Panc1 (cell line): ENCODE data around the gene TCF15. TPM values are rescaled to one million over a fixed set of nuclear protein-coding genes. Genes with fewer than 3 reads are reported as not detected.

ENCODE experiments used
- ATAC-seq: fragments of 200-7000 bp; cut with Tn5 transposase; 2 replicates; pipeline ENCODE4 v1.9.1; 2020; ENCODE audit warnings: mild to moderate bottlenecking, moderate library complexity
- BruUV-seq: library from RNA; stranded (reverse); fragments of 400-500 nt; replicated peaks from 2 replicates; lab custom pipeline; 2021; lab: Mats Ljungman, UMichigan
- CTCF ChIA-PET: fragments of 300-600 bp; sonication (Branson Sonifier 250); formaldehyde crosslinking; loops from one replicate; lab custom pipeline; 2022; ENCODE audit warnings: antibody characterized with exemption; lab: Charles Lee
- POLR2A ChIA-PET: fragments of 300-600 bp; sonication (Branson Sonifier 250); formaldehyde crosslinking; loops from one replicate; lab custom pipeline; 2022; ENCODE audit warnings: antibody characterized with exemption; lab: Charles Lee
- DNase-seq: peaks from one replicate; pipeline ENCODE4 v3.0.0-alpha.2; 2010; ENCODE audit warnings: low read depth, low spot score
- H3K27ac ChIP-seq: 2 replicates; pipeline ENCODE4 v1.5.1; 2011; ENCODE audit warnings: mild to moderate bottlenecking, low read length, inconsistent platforms
- H3K27me3 ChIP-seq: fragments of 200-500 bp; sonication (Bioruptor generic); 2 replicates; pipeline ENCODE4 v1.6.0; 2014; ENCODE audit warnings: low read length, inconsistent platforms; ENCODE audit not compliant: control insufficient read depth, insufficient read depth
- H3K36me3 ChIP-seq: fragments of 200-500 bp; sonication (Bioruptor generic); 2 replicates; pipeline ENCODE4 v1.5.1; 2014; ENCODE audit warnings: inconsistent platforms, mild to moderate bottlenecking, low read length, moderate library complexity; ENCODE audit not compliant: control insufficient read depth, insufficient read depth
- H3K4me1 ChIP-seq: 2 replicates; pipeline ENCODE4 v1.5.1; 2011; ENCODE audit warnings: inconsistent platforms, mild to moderate bottlenecking, low read length, moderate library complexity; ENCODE audit not compliant: control insufficient read depth, insufficient read depth
- H3K4me3 ChIP-seq, 2 experiments: 2 replicates each; pipeline ENCODE4 v1.5.1; 2011 to 2012; ENCODE audit warnings: low read depth in 2 of 2, low read length in 2 of 2, mild to moderate bottlenecking in 2 of 2, inconsistent platforms in 1 of 2, moderate library complexity in 1 of 2
- H3K9me3 ChIP-seq: fragments of 200-500 bp; sonication (Bioruptor generic); 2 replicates; pipeline ENCODE4 v1.5.1; 2014; ENCODE audit warnings: low read depth, mild to moderate bottlenecking, inconsistent platforms, low read length, moderate library complexity; ENCODE audit not compliant: control insufficient read depth, insufficient read depth
- POLR2AphosphoS5 ChIP-seq: IDR thresholded peaks from 2 replicates; pipeline ENCODE4 v1.6.1; 2012; ENCODE audit warnings: mild to moderate bottlenecking, low read depth, low read length, moderate library complexity
- SIN3A ChIP-seq: IDR thresholded peaks from 2 replicates; pipeline ENCODE4 v1.6.1; 2012; ENCODE audit warnings: low read depth, mild to moderate bottlenecking, low read length, moderate library complexity, borderline replicate concordance; ENCODE audit not compliant: insufficient read depth
- TCF7L2 ChIP-seq: IDR thresholded peaks from 2 replicates; pipeline ENCODE4 v1.6.1; 2011; ENCODE audit warnings: mild to moderate bottlenecking, low read depth, low read length, inconsistent platforms
- in situ Hi-C: cut with HindIII; loops from 2 replicates; pipeline ENCODE4 v1.10.0; 2016; ENCODE audit warnings: low sequenced_read_pairs, low pct_unique_long_range_greater_than_20kb
- intact Hi-C: fragments of 100-400 bp; cut with micrococcal nuclease; formaldehyde crosslinking; loops from one replicate; pipeline ENCODE4 v1.10.0; 2022; ENCODE audit not compliant: unreplicated experiment
- total RNA-seq: library from RNA; stranded (reverse); gene quantifications from one replicate; pipeline ENCODE4 v1.2.1, GENCODE V29; 2021; ENCODE audit not compliant: unreplicated experiment
- TF ChIP-seq, protein P1 (sequence below), 2 experiments: IDR thresholded peaks; 2 replicates each; pipeline ENCODE4 v1.6.1; 2011 to 2012; ENCODE audit warnings: low read depth in 2 of 2, control low read depth in 1 of 2, low read length in 1 of 2, mild to moderate bottlenecking in 1 of 2, moderate library complexity in 1 of 2; ENCODE audit not compliant: insufficient read depth in 1 of 2
- TF ChIP-seq, protein P2 (sequence below): fragments of 450-650 bp; IDR thresholded peaks from 2 replicates; pipeline ENCODE4 v1.5.1; 2017; ENCODE audit warnings: mild to moderate bottlenecking

TCF15 gene
- total RNA-seq, 1 experiment from 2014 or later, result not detected

- no peaks in the 10 kb centered on the region for H3K4me1 ChIP-seq
- no peaks in the 10 kb centered on the region for H3K36me3 ChIP-seq
- in situ Hi-C loops, result no loop called here
- no TSS peak for BruUV-seq
- H3K4me3 ChIP-seq, result no peak overlapping the region
- POLR2A ChIA-PET, result no interaction called here
- CTCF ChIA-PET, result interaction anchor here (0.6 kb wide), 1 partner anchor 47 kb away, joined by 3 read pairs; no protein-coding TSS in a partner anchor
- DNase-seq (no peak), ATAC-seq (no peak)
- H3K27ac ChIP-seq, result no peak overlapping the region
- TF ChIP-seq, protein P1, sequence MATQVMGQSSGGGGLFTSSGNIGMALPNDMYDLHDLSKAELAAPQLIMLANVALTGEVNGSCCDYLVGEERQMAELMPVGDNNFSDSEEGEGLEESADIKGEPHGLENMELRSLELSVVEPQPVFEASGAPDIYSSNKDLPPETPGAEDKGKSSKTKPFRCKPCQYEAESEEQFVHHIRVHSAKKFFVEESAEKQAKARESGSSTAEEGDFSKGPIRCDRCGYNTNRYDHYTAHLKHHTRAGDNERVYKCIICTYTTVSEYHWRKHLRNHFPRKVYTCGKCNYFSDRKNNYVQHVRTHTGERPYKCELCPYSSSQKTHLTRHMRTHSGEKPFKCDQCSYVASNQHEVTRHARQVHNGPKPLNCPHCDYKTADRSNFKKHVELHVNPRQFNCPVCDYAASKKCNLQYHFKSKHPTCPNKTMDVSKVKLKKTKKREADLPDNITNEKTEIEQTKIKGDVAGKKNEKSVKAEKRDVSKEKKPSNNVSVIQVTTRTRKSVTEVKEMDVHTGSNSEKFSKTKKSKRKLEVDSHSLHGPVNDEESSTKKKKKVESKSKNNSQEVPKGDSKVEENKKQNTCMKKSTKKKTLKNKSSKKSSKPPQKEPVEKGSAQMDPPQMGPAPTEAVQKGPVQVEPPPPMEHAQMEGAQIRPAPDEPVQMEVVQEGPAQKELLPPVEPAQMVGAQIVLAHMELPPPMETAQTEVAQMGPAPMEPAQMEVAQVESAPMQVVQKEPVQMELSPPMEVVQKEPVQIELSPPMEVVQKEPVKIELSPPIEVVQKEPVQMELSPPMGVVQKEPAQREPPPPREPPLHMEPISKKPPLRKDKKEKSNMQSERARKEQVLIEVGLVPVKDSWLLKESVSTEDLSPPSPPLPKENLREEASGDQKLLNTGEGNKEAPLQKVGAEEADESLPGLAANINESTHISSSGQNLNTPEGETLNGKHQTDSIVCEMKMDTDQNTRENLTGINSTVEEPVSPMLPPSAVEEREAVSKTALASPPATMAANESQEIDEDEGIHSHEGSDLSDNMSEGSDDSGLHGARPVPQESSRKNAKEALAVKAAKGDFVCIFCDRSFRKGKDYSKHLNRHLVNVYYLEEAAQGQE (IDR thresholded peaks at IDR 0.05; ENCODE audit: insufficient read depth in 1 of 2, low read depth in 2 of 2, low read length in 1 of 2), result no peak
- no peak for TF ChIP-seq POLR2AphosphoS5
- TF ChIP-seq SIN3A, result no peak
- no peak for TF ChIP-seq TCF7L2
- TF ChIP-seq, protein P2, sequence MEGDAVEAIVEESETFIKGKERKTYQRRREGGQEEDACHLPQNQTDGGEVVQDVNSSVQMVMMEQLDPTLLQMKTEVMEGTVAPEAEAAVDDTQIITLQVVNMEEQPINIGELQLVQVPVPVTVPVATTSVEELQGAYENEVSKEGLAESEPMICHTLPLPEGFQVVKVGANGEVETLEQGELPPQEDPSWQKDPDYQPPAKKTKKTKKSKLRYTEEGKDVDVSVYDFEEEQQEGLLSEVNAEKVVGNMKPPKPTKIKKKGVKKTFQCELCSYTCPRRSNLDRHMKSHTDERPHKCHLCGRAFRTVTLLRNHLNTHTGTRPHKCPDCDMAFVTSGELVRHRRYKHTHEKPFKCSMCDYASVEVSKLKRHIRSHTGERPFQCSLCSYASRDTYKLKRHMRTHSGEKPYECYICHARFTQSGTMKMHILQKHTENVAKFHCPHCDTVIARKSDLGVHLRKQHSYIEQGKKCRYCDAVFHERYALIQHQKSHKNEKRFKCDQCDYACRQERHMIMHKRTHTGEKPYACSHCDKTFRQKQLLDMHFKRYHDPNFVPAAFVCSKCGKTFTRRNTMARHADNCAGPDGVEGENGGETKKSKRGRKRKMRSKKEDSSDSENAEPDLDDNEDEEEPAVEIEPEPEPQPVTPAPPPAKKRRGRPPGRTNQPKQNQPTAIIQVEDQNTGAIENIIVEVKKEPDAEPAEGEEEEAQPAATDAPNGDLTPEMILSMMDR, result no peak
- intact Hi-C loops, result no loop called here
- no peaks in the 10 kb centered on the region for H3K9me3 ChIP-seq
- H3K27me3 ChIP-seq, result peaks cover 6% of the 10 kb centered on the region; the same call in 1 of the 2 replicates
Measured at GRCh38 chr20:625360-625932, 15.3 kb upstream of the TCF15 start.

GRCh38 chr20:623704-624103 is 13.6 kb upstream of the TCF15 start:
- intact Hi-C loops, result no loop called here

More at GRCh38 chr20:623704-624103, 13.6 kb upstream of the TCF15 start:
- ATAC-seq, result no peak
- no peak overlapping the region for H3K4me3 ChIP-seq
- in situ Hi-C loops, result no loop called here
- TF ChIP-seq POLR2AphosphoS5, result no peak
- TF ChIP-seq SIN3A, result no peak
- TF ChIP-seq TCF7L2, result no peak
- TF ChIP-seq, protein P1 (IDR thresholded peaks at IDR 0.05; ENCODE audit: insufficient read depth in 1 of 2, low read depth in 2 of 2, low read length in 1 of 2), result no peak
- no peaks in the 10 kb centered on the region for H3K9me3 ChIP-seq
- H3K27ac ChIP-seq, result no peak overlapping the region
- ChIA-PET CTCF (no interaction called here), POLR2A (no interaction called here)
- H3K4me1 ChIP-seq, result no peaks in the 10 kb centered on the region
- no peaks in the 10 kb centered on the region for H3K36me3 ChIP-seq
- DNase-seq, result no peak
- no TSS peak for BruUV-seq
- H3K27me3 ChIP-seq, result peaks cover 9% of the 10 kb centered on the region; the same call in 1 of the 2 replicates
